ENCODE measurements around the gene COL20A1.

Gene COL20A1

DNA sequence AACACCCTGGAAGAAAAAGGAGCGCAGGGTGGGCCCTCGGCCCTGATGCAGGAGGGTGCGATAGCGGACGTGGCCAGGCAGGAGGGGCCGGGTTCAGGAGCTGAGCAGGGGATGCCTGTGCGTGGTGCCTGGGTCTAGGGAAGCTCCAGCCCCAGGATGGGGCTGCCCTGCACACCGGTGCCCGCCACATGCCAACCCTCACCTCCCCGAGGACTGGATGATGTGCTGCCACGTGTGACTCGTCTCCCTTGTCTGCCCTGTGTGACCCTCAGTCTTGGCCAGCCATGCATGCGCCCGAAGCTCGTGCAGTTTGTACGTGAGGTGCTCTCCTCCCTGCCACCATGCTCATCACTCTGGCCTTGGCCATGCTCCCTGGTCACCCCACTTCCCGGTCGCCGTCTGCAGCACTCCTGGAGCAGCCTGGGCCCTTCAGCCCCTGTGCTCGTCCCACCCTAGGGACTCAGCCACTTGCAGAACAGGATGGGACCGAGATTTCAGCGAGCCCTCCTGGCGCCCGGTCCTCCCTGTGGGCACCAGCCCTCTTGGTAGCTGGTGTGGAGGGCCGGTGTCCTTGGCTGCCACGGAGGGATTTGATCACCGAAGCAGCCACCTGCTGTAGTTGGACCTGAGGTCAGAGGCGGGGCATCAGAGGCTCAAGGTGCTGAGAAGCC lies 4.3 kb upstream of the COL20A1 start:
- no peak overlapping the region for H3K4me3 ChIP-seq (ENCODE audit: low read depth, low read length)
- no peak for DNase-seq (ENCODE audit: low read depth)
- no peak for TF ChIP-seq POLR2A (IDR thresholded peaks at IDR 0.05; ENCODE audit: extremely low read depth, insufficient read length)
- TF ChIP-seq, protein P1, sequence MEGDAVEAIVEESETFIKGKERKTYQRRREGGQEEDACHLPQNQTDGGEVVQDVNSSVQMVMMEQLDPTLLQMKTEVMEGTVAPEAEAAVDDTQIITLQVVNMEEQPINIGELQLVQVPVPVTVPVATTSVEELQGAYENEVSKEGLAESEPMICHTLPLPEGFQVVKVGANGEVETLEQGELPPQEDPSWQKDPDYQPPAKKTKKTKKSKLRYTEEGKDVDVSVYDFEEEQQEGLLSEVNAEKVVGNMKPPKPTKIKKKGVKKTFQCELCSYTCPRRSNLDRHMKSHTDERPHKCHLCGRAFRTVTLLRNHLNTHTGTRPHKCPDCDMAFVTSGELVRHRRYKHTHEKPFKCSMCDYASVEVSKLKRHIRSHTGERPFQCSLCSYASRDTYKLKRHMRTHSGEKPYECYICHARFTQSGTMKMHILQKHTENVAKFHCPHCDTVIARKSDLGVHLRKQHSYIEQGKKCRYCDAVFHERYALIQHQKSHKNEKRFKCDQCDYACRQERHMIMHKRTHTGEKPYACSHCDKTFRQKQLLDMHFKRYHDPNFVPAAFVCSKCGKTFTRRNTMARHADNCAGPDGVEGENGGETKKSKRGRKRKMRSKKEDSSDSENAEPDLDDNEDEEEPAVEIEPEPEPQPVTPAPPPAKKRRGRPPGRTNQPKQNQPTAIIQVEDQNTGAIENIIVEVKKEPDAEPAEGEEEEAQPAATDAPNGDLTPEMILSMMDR (IDR thresholded peaks at IDR 0.05; ENCODE audit: low read depth, low read length), result no peak
- TF ChIP-seq, protein P2, sequence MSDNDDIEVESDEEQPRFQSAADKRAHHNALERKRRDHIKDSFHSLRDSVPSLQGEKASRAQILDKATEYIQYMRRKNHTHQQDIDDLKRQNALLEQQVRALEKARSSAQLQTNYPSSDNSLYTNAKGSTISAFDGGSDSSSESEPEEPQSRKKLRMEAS (IDR thresholded peaks at IDR 0.05; ENCODE audit: low read depth, low read length), result no peak
- TF ChIP-seq MYC (IDR thresholded peaks at IDR 0.05; ENCODE audit: low read depth, low read length), result no peak

DNA sequence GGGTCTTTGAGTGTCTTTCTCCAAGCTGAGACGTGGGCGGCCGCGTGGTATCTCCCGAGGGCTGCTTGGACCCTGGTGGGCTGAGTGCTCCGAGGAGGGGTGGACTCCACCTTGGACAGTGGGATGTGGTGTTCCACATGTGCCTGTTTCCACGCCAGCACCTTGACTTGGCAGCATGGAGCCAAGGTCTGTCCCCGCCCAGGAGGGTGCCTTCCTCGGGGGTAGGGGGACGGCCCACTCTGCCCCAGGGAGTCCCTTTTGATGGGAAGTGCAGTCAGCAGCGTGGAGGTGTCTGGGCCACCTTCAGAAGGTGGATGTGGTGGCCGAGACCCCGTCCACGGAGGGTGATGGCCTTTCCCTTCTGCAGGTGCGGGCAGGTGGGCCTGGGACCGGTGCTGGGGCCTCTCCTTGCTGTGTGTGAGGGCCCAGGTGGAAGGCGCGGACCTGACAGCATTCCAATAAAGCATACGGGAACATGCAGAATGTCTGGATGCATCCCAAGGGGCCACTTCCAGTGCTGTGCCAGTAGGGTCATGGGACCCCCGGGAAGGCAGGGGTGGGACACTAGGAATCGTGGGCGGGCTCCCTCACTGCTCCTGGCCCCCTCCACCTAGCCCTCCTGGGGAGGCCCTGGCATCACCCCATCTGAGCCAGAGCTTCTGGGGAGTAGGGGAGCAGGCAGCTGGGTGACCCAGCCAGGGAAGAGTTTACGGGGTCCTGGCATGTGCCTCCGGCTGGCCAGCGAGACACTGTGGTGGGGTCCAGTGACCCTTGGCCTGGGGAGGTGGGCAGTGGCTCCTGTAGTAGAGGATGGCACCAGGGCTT lies 3.5 kb upstream of the COL20A1 start:
- DNase-seq (ENCODE audit: low read depth), result no peak
- TF ChIP-seq, protein P2 (IDR thresholded peaks at IDR 0.05; ENCODE audit: low read depth, low read length), result no peak
- no peak for TF ChIP-seq POLR2A (IDR thresholded peaks at IDR 0.05; ENCODE audit: extremely low read depth, insufficient read length)
- H3K4me3 ChIP-seq (ENCODE audit: low read depth, low read length), result no peak overlapping the region

DNA sequence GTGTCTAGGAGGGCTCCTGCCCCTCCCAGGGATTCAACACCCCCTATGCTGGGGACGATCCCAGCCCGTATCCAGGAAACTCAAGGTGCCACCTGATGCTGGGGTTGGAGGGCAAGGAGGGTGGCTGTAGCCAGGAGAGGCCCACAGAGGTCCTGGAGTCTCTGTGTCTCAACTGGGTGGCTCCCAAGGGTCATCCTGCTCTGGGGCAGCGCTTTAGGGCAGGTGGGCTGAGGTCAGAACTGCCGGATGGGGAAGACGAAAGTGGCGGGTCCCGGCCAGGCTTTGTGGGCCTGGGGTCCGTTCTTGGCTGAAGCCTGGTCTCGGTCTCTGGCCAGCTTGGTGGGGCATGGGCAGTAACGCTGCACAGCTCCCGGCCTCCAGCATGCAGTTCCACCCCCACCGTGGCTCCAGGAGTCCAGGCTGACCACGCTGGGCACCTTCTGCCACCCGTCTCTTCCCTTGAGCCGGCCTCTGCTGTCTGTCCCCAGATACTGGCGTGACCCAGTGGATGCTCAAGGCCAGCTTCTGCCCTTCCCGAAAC lies 2.8 kb upstream of the COL20A1 start:
- DNase-seq (ENCODE audit: low read depth), result no peak
- no peak overlapping the region for H3K4me3 ChIP-seq (ENCODE audit: low read depth, low read length)
- TF ChIP-seq, protein P2 (IDR thresholded peaks at IDR 0.05; ENCODE audit: low read depth, low read length), result no peak
- TF ChIP-seq MYC (IDR thresholded peaks at IDR 0.05; ENCODE audit: low read depth, low read length), result no peak
- TF ChIP-seq, protein P1 (IDR thresholded peaks at IDR 0.05; ENCODE audit: low read depth, low read length), result no peak
- no peak for TF ChIP-seq POLR2A (IDR thresholded peaks at IDR 0.05; ENCODE audit: extremely low read depth, insufficient read length)

DNA sequence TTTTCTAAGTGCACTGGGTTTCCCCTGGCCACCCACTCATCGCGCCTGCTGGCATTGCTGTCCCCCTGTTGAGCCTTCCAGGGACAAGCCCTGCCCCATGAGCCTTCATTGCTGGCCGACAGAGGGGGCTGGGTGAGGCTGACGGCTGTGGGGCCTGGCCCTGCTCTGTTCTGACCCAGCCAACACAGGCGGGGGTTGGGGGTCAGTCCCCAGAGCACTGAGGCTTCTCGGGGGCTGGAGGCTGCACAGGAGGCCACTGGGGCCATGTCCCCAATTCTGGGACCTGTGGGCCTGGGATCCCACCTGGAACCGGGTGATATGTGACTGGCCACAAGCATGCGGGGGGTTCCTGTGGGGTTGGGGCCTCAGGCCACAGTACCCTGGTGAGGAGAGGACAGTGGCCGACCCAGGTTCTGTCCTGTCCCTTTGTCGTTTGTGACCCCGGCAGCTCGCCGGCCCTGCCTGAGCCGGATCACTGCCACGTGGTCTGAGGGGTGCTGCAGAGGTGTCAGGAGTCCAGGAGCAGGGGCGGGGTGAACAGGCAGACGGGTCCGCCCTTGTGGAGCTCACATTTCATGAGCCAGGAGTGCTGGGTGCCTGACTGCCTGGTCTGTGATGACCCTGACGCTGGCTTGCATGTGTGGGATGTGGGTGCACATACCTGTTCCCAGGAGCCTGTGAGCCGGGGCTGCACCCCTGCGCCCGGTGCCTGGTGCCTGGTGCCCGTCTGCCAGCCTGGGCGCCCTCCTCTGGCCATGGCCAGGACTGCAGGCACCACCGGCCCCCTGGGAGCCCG lies 2.1 kb upstream of the COL20A1 start:
- no peak overlapping the region for H3K4me3 ChIP-seq (ENCODE audit: low read depth, low read length)
- TF ChIP-seq, protein P2 (IDR thresholded peaks at IDR 0.05; ENCODE audit: low read depth, low read length), result no peak
- TF ChIP-seq POLR2A (IDR thresholded peaks at IDR 0.05; ENCODE audit: extremely low read depth, insufficient read length), result no peak
- 0 out of 2 replicates have a peak, but pooled peaks have one; percentile 21 for TF ChIP-seq MYC (IDR thresholded peaks at IDR 0.05; ENCODE audit: low read depth, low read length)
- TF ChIP-seq, protein P1 (IDR thresholded peaks at IDR 0.05; ENCODE audit: low read depth, low read length), result peak; percentile 74
- peak; percentile 63 for DNase-seq (ENCODE audit: low read depth)

DNA sequence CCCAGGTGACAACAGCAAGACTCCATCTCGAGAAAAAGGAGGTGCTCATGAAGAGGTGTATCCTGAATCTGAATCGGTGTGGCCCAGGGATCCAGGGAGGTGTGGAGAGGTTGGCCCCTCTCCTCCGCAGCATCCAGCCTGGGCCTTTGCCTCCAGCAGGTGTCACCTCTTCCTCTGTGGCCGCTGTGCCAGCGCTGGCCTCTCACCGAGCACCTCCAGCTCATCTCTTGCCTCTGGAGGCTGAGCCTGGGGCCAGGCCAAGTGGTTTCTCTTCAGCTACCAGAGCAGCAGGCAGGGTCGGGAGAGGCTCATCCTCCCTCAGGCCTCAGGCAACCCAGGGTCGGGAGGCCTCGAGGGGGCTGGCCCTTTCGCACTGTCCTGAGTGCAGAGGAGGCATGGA lies 1.2 kb upstream of the COL20A1 start:
- TF ChIP-seq, protein P1 (IDR thresholded peaks at IDR 0.05; ENCODE audit: low read depth, low read length), result no peak
- TF ChIP-seq POLR2A (IDR thresholded peaks at IDR 0.05; ENCODE audit: extremely low read depth, insufficient read length), result no peak
- no peak for TF ChIP-seq MYC (IDR thresholded peaks at IDR 0.05; ENCODE audit: low read depth, low read length)
- TF ChIP-seq, protein P2 (IDR thresholded peaks at IDR 0.05; ENCODE audit: low read depth, low read length), result no peak
- no peak for DNase-seq (ENCODE audit: low read depth)

More for the DNA sequence above, 1.2 kb upstream of the COL20A1 start:
- H3K4me3 ChIP-seq (ENCODE audit: low read depth, low read length), result no peak overlapping the region

Data from NB4 (cell line).